A204.1 (cell line): ENCODE measurements around the gene MYPOP.

Experiments used
- FAIRE-seq: peaks from 2 replicates; lab custom pipeline; 2012; peaks lifted over from hg19 to GRCh38; lab: Jason Lieb, UNC

The MYPOP gene

DNA sequence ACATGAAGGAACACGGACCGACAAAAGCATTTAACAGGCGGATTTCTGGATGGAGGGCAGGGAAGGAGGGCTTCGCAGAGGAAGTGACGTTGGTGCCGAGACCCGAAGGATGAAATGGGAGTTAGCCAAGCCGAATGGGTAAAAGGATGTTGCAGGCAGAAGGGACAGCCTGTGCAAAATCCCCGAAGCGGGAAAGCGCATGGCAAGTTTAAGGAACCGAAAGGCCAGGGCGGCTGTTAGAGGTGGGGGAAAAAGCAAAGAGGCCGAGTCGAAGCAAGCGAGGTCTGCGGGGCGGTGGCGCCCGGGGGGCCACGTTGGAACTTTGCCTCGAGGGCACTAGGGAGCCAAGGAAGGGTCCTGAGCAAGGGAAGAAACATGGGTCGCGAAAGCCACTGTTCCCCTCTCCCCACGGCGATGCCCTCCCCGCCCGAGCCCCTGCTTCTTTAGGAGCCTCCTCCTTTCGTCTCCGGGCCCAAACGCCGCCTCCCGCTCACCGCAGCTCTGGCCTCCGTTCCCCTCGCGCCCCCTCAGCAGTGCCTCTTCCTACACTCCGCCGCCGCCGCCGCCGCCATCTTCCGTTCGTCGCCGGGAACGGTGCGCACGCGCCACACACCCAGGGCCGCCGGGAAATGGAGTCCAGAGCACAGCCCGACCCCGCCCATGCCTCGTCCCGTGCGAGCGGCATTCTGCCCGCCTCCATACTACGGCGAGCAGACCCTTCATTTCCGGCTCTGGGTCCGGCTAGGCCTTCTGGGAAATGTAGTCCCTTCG is 39.7 kb downstream of the MYPOP start, which contains the start of gene SYMPK:
TSS of gene SYMPK (minus strand) at position 584 of the 771 bp plus-strand sequence. CDS start 8,652 bp downstream, outside the sequence.
- peak; percentile 96 for FAIRE-seq

DNA sequence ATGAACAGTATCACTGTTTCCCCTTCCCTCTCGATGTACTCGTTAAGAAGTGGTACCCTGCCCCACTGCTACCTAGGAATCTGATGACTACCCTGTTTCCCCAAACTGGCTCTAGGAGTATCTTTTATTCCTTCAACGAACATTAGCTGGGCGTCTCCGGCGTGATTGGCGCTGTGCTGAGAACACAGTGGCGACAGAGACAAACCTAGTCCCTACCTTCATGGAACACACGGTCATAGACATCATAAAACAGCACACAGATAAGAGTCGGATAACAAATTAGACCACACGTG is 40.2 kb downstream of the MYPOP start:
- no peak for FAIRE-seq

DNA sequence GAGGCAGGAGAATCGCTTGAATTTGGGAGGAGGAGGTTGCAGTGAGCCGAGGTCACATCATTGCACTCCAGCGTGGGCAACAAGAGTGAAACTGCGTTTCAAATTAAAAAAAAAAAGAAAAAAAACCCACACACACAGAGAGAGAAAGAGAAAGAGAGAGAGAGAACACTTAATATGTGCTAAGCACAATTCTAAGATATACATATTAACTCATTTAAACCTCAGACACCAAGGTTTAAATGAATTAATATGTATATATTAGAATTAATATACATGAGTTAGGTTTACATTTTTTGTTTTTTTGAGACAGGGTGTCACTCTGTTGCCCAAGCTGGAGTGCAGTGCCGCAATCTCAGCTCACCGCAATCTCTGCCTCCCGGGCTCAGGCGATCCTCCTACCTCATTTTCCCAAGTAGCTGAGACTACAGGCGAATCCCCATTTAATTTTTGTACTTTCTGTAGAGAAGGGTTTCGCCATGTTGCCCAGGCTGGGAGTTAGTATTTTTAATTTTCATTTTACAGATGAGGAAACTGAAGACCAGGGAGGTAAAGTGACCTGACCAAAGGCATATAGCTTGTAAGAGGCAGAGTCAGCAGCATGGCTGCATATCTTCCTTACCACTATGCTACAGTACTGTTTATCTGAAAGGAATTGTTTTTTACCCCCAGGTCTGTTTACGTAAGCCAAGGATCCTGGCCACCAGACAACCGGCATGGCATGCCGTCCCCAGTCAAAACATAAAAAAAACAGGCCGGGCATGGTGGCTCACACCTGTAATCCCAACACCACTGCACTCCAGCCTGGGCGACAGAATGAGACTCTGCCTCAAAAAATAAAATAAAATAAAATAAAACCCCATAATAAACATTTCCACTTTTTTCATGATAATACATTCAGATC is 41.8 kb downstream of the MYPOP start:
- FAIRE-seq, result no peak

DNA sequence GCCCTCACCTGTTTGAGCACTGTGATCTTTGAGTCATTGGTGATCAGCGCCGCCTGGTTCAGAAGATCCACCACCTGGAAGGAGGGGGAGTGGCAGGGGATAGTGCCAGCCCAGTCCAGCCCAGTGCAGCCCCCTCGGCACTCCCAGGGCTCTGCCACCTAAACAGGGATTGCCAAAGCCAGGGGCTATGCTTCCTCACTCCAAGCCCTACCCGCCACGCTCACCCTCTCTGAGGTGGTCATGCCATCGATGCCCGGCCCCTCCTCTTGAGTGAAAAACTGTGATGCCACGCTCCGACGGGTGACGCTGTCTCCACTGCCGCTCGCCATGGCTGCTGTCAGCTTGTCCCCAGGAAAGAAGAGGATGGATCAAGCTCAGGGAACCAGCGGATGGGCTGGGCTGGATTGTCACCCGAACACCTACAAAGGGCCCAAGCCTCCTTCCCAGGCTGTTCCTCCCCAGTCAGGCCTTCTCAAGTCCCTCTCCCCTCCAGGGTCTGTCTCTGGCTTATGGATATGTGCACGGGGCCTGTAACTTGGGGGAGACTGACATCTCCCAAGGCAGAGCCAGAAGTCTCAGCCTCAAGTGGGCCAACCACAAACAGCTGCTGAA is 48.1 kb downstream of the MYPOP start:
- FAIRE-seq, result no peak

DNA sequence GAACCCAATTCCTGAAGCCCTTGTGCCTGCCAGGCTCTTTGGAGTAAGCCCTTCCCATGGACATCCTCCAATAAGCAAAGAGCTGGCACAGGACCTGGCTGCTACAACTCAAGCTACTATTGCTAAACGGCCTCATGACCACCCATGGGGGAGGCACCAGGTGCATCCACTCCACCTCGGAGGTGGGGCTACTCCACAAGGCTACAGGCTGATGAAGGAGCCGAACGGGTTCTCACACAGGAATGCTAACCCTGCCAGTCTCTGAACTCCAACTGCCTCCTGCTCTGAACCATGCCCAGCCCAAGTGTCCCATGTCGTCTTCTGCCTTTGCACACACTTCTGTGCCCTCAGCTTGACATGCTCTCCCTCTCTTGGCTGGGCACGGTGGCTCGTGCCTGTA is 49.4 kb downstream of the MYPOP start:
- FAIRE-seq, result no peak

DNA sequence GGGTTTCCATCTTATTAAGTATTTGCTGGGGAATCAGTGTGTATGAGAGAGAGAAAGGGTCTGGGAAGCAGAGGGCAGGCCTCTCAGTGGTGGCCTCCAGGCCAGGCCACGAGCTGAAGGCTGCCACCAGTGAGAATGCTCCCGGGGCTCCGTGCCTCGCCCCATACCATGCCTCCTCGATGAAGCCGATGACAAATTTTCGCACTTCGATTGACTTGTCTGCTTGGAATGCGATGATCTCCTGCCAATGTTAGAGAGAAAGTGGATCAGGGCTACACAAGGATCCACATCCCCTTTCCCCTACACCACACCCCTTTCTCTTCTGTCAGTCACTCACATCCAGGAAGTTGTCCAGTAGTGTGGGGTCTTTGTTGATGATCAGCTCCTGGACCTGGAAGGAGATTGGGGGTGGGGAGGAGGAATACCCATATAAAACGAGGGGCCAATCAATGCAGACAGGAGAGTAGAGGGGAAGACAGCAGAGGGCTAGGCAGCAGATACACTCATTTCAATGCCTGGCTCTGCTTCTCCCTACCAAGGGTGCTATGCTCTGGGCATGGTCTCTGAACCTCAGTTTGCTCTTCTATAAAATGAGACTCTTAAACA is 50.2 kb downstream of the MYPOP start:
- no peak for FAIRE-seq

DNA sequence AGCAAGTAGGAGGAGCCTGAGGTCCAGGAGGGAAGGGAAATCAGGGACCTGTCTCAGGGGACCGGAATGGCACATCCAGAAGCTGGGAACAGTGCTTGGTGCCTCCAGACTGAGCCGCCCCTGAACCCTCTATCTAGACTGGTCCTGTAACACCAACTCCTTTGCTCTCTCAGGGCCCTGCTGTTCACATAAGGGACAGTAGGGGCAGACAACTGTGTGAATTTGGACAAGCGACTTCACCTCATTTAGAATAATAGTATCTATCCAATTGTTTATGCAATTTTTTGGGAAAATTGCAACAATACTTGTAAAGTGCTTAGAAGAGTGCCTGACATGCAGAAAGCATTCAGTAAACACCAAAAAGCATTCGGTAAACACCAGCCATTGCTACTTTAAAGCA is 53.5 kb downstream of the MYPOP start:
- no peak for FAIRE-seq

DNA sequence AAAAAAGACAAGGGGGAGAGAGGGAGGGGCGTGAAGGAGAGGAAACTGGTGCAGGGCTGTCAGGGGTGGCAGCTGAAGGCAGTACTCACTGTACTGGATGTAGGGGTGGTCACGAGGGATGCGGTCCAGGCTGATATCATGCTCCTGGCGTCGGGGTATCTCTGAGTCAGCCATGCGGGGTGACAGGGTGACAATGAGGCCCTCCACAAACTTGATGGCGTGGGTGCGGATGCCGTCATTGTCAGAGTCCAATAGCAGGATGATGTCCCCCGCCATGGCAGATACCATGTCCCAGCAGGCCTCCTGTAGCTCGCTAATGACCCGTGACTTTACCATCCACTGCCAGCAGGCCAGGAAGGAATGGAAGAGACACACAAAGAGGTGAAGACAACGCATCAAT is 54.8 kb downstream of the MYPOP start:
- no peak for FAIRE-seq

DNA sequence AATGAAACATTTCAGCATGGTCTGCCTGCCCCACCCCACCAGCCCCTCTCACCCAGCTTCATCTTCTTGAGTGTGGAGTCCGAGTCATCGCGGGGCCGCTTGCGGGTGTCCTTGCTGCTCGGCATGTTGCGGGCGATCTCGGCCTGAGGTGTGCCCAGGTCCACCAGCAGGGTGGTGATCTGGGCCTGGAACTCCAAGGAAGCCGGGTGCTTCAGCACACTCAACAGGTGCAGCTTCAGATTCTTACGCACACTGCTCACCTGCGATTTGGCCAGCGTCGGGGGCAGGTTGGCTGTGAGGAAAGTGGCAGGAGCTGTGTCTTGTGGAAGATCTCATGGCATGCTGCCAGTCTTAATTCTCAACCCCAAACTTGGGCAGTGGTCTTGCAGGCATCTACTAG is 60.2 kb downstream of the MYPOP start:
- FAIRE-seq, result no peak
